Epithelial cell of proximal tubule (primary cell): ENCODE results near the gene KCNJ4. TPM values are rescaled to one million over a fixed set of nuclear protein-coding genes. Genes with fewer than 3 reads are reported as not detected.

Experiments
- DNase-seq: peaks from one replicate; pipeline ENCODE4 v3.0.0-alpha.2; 2011; ENCODE audit warnings: low read depth
- H3K4me3 ChIP-seq: 2 replicates; pipeline ENCODE4 v1.5.1; 2011; ENCODE audit warnings: low read depth, mild to moderate bottlenecking, low read length
- total RNA-seq: library from RNA; depleted of rRNA; stranded (reverse); fragments of >200 nt; gene quantifications from 2 replicates; pipeline ENCODE4 v1.2.3, GENCODE V29; 2015
- TF ChIP-seq, protein P1 (sequence below): conservative IDR thresholded peaks from 2 replicates; pipeline ENCODE4 v1.5.1; 2012; ENCODE audit warnings: low read depth, mild to moderate bottlenecking, low read length

The KCNJ4 gene
- total RNA-seq, 1 donor from 2014 or later, result not detected

DNA sequence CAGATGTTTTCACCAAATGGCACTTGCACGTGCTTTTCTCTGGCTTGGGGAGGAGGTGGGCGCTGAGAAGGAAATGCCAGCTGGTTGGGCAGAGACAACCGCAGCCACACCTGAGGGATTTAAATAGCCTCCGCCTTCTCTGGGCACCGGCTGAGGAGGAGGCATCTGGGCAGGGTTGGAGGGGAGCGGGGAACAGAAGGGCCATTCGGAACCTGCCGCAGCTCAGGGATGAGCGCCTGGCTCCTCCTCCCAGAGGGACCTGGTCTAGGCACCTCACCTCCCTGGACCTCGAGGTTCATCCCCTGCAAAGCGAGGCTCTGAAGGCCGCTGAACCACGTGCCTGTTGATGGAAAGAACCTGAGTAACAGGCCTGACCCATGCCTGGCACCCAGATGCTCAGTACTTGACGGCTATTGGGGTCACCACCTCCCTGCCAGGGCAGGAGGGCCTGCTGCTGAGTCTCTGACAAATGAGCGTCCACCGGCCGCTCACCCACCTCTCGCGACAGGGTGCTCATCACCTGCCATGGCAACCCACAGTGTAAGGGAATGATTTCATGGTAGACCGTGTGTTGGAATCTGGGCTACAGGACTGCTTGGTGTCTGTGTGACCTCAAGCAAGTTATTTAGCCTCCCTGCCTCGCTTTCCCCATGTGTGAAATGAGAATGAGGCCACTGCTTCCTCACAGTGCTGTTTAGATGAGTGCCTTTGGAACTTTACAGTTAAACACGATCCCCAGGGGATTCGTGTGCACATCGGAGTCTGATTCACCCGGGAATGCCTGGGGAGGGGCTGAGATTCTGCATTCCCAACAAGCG lies 10.9 kb upstream of the KCNJ4 start:
- TF ChIP-seq, protein P1, sequence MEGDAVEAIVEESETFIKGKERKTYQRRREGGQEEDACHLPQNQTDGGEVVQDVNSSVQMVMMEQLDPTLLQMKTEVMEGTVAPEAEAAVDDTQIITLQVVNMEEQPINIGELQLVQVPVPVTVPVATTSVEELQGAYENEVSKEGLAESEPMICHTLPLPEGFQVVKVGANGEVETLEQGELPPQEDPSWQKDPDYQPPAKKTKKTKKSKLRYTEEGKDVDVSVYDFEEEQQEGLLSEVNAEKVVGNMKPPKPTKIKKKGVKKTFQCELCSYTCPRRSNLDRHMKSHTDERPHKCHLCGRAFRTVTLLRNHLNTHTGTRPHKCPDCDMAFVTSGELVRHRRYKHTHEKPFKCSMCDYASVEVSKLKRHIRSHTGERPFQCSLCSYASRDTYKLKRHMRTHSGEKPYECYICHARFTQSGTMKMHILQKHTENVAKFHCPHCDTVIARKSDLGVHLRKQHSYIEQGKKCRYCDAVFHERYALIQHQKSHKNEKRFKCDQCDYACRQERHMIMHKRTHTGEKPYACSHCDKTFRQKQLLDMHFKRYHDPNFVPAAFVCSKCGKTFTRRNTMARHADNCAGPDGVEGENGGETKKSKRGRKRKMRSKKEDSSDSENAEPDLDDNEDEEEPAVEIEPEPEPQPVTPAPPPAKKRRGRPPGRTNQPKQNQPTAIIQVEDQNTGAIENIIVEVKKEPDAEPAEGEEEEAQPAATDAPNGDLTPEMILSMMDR, result no peak
- DNase-seq, result no peak
- no peak overlapping the region for H3K4me3 ChIP-seq

DNA sequence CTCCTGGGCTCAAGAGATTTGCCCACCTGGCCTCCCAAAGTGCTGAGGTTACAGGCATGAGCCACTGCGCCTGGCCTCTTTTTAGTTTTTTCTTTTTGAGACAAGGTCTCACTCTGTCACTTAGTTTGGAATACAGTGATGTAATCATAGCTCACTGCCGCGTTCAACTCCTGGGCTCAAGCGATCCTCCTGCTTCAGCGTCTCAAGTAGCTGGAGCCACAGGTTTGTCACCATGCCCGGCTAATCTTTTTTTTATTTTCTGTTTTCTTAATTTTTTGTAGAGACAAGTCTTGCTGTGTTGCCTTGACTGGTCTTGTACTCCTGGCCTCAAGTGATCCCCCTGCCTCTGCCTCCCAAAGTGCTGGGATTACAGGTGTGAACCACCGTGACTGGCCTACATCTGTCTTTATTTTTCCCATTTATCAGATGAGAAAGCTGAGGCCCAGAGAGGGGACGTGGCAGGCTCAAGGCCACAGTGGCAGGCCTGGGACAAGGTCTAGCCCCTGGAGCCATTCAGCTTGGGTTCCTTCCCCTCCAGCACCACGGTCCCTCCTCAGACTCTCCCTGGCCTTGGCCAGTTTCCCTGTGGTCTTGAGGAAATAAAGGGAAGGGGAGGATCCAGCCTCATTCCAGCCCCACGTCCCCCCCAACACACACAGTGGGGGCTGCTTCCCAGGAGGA lies 10.1 kb upstream of the KCNJ4 start:
- TF ChIP-seq, protein P1, result no peak
- no peak overlapping the region for H3K4me3 ChIP-seq
- no peak for DNase-seq

DNA sequence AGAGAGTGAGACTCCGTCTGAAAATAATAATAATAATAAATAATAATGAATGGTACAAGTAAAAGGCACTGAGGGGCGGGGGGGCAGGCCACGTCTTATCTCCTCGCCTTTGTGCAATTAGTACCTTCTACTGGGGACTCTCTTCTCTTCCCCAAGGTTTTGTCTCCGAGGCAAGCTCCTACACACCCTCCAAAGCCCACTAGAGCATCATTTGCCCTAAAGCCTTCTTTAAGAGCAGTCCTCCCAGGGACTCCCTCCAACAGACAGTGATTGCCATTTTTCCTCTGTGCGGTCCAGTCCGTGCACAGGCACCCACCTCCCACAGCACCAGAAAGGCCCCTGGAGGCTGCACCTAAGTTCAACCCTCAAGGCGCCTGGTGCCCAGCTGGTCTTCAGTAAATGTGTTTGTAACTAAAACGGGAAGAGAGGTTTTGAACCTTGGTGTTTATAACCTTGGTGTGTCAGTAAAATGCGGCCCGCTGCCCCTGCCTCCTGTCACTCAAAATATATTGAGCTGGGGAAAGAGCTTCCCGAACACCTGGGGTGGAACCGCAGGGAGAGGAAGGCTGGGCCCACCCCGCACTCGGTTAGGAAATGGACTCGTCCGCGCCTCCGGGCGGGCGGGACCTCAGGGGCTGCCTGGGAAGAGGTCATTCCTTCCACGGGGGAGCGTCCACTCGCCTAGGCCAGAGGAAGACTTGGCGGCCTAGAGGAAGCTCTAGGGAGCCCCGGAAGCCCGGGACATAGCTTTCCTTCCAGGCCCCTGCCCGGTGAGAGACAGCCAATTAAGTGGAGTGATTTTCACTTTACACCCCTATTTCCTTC lies 8.2 kb upstream of the KCNJ4 start:
- H3K4me3 ChIP-seq, result peak overlapping the region; percentile 18
- DNase-seq, result no peak
- TF ChIP-seq, protein P1, result no peak

DNA sequence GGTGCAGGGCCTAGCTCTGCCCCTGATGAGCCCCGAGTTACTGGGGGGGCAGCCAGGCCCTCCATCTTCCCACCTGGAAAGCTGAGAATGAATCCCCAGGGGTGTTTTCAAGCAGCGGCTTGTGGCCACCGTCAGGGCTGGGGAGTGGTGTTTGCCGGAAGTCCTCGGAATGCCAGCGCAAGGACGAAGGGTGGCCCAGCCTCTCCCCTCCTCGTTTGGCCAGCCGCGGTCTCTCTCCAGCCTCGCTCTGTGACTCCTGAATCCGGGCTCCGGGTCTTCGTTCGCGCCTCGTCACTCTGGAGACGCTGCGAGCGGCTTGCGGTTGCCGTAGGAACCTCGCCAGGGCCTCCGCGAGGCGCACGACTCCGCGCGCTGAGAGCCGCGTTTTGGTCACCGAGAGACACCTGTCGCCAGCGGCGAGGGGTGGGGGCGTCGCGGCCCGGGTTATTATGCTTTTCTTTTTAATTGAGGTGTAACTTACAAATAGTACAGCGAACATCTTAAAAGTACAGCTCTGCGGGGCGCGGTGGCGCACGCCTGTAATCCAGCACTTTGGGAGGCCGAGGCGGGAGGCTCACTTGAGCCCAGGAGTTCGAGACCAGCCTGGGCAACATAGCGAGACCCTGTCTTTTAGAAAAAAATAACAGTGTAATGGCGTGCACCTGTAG lies 6.5 kb upstream of the KCNJ4 start:
- DNase-seq, result no peak
- TF ChIP-seq, protein P1, result no peak
- peak overlapping the region; percentile 22 for H3K4me3 ChIP-seq

DNA sequence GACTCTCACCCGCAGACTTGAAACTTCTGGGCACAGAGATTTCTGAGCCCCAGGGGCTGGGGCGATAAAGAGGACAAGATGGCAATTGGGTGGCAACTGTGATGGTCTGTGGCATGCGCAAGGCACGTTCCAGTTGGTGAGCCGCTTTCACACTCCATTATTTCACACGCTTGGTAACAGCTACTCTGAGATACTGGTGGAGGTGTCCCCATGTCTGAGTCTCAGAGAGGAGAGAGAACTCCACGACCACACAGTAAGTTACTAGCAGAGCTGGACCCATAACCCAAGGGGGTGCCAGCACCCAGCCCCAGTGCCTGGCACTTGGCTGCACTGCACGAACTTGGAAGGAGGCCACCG lies 6.0 kb upstream of the KCNJ4 start:
- TF ChIP-seq, protein P1, result no peak
- DNase-seq, result no peak
- H3K4me3 ChIP-seq, result peak overlapping the region; percentile 16

DNA sequence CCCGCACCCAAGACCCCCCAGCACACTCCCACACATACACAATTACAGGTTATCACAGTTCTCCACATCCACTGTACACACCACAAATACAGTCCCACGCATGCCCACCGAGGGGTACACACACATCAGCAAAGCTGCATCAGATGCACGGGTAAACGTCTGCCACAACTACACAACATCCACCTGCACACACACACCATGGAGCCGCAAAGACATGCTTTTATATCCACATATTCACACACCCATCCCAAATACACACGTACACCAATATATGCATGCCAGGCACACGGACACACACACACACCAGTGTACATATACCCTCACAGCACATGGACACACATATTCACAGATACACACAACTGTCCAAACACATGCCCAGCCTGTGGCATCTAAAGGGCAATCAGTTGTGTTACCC lies 5.4 kb upstream of the KCNJ4 start:
- H3K4me3 ChIP-seq, result no peak overlapping the region
- TF ChIP-seq, protein P1, result no peak
- no peak for DNase-seq
